ENCODE measurements around the gene CBFA2T3. TPM values are rescaled to one million over a fixed set of nuclear protein-coding genes. Genes with fewer than 3 reads are reported as not detected.

The CBFA2T3 gene
- total and polyA plus RNA-seq, 2 donors (not counting 1 experiment from before 2014, with no cell fraction given) = 40.8 to 58.3 TPM

DNA sequence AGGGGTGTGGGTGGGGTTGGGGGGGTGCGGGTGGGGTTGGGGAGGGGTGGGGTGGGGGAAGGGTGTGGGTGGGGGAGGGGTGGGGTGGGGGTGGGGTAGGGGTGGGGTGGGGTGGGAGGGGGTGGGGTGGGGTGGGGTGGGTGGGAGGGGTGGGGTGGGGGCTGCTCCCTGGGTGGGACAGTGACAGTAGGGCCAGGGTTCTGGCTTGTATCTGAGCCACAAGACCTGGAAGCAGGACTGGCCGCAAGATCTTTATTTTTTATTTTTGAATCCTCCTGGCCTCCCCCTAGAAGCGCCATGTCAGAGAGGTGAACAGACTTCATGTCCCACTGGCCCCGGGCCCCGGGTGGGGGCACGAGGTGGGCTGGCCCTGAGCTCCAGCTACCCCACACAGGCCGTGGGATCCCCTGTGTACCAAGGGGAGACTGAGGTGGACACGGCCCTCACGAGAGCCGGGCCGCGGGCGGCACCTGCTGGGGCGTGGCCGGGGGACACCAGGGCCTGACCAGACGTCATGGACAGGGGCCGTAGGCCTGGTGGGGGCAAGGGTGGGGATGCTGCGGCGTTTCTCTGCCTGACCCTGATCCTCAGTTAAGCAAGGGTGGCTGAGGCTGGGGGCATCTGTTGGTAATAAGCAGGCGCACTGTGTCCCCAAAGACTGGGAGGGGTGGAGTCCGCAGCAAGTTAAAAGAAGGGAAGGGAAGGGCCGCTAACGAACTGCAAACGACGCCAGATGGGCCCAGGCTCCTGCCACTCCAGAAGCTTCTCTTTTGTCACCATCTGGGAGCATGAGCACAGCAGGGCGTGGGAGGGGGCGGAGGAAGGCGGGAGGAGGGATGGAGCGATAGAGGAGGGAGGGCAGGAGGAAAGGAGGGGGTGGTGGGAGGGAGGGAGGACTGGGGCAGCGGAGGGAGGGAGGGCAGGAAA lies 88.3 kb downstream of the CBFA2T3 start:
- Histone ChIP-seq H3K4me2 (replicated peaks; ENCODE audit: low read depth, low read length, poor library complexity, severe bottlenecking) (no peak overlapping the region), H3K4me3 (ENCODE audit: control extremely low read depth in 1 of 5, extremely low read depth in 1 of 5, insufficient read depth in 1 of 5, low read depth in 2 of 5, low read length in 4 of 5) (no peak overlapping the region), H3K27ac (ENCODE audit: low read length in 2 of 2) (no peak overlapping the region), H3K4me1 (ENCODE audit: control insufficient read depth in 2 of 2, insufficient read depth in 2 of 2, low read length in 2 of 2) (no peaks in the 10 kb centered on the region), H4K20me1 (ENCODE audit: control insufficient read depth, insufficient read depth, low read length, poor library complexity, severe bottlenecking) (peaks cover 84% of the 10 kb centered on the region), H3K79me2 (ENCODE audit: control insufficient read depth, insufficient read depth, low read length) (peaks cover 25% of the 10 kb centered on the region), H3K27me3 (replicated peaks in 1 of 4; ENCODE audit: control extremely low read depth in 1 of 4, control insufficient read depth in 3 of 4, insufficient read depth in 4 of 4, low read length in 3 of 4) (no peaks in the 10 kb centered on the region), H3K9me3 (ENCODE audit: control extremely low read depth in 1 of 3, control insufficient read depth in 2 of 3, insufficient read depth in 1 of 3, low read length in 2 of 3) (no peaks in the 10 kb centered on the region), H3K9ac (ENCODE audit: low read length) (no peak overlapping the region), H2AFZ (ENCODE audit: insufficient read depth, low read depth, low read length, poor library complexity, severe bottlenecking) (no peak overlapping the region), H3K36me3 (replicated peaks in 1 of 2; ENCODE audit: control extremely low read depth in 1 of 2, control insufficient read depth in 1 of 2, extremely low read depth in 1 of 2, insufficient read depth in 2 of 2, low read length in 1 of 2) (peaks cover 0 to 83% of the 10 kb centered on the region in 2 experiments)
- intact Hi-C loops (cut with micrococcal nuclease) = no loop called here
- ChIA-PET POLR2A (no interaction called here), CTCF (no interaction called here)
- H3K9me3 Mint-ChIP-seq (ENCODE audit: insufficient read depth) = no peaks in the 10 kb centered on the region
- DNase-seq (no peak), ATAC-seq (ENCODE audit: low read depth) (no peak)
- TF ChIP-seq EZH2 (IDR thresholded peaks at IDR 0.05; ENCODE audit: borderline replicate concordance, insufficient read depth, low read depth, low read length, poor library complexity, severe bottlenecking) = no peak
- TF ChIP-seq, protein P1, sequence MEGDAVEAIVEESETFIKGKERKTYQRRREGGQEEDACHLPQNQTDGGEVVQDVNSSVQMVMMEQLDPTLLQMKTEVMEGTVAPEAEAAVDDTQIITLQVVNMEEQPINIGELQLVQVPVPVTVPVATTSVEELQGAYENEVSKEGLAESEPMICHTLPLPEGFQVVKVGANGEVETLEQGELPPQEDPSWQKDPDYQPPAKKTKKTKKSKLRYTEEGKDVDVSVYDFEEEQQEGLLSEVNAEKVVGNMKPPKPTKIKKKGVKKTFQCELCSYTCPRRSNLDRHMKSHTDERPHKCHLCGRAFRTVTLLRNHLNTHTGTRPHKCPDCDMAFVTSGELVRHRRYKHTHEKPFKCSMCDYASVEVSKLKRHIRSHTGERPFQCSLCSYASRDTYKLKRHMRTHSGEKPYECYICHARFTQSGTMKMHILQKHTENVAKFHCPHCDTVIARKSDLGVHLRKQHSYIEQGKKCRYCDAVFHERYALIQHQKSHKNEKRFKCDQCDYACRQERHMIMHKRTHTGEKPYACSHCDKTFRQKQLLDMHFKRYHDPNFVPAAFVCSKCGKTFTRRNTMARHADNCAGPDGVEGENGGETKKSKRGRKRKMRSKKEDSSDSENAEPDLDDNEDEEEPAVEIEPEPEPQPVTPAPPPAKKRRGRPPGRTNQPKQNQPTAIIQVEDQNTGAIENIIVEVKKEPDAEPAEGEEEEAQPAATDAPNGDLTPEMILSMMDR (IDR thresholded peaks at IDR 0.05) = no peak
- no peaks in the 10 kb centered on the region for H3K27me3 Mint-ChIP-seq
- WGBS (ENCODE audit: insufficient coverage) = 84% methylated on average over 23 of the region's 30 CpGs
- H3K4me1 Mint-ChIP-seq = no peaks in the 10 kb centered on the region
- H3K4me3 Mint-ChIP-seq = no peak overlapping the region
- no peak overlapping the region for H3K27ac Mint-ChIP-seq

DNA sequence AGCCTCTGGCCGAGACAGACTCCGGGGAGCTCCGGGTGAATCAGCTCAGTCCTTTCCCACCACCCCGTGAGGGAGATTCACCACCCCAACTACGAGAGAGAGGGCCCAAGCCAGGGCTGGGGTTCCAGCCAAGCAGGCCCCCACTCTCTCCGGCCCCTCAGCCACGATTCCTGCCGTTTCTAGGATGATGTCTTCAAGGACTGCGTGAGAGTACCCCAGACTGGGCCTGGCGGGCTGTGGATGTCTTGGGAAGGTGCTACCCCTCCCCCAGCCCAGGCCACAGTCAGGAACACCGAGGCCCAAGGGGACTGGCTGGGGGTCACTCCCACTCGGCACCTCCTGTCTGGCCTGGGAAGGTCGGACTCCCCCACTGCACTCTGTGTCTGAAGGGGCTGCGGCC lies 89.0 kb downstream of the CBFA2T3 start:
- Histone ChIP-seq H3K9me3 (ENCODE audit: control extremely low read depth in 1 of 3, control insufficient read depth in 2 of 3, insufficient read depth in 1 of 3, low read length in 2 of 3) (peaks cover 0 to 2% (median 0%) of the 10 kb centered on the region in 3 donors), H3K27me3 (replicated peaks in 1 of 4; ENCODE audit: control extremely low read depth in 1 of 4, control insufficient read depth in 3 of 4, insufficient read depth in 4 of 4, low read length in 3 of 4) (no peaks in the 10 kb centered on the region), H3K4me1 (ENCODE audit: control insufficient read depth in 2 of 2, insufficient read depth in 2 of 2, low read length in 2 of 2) (no peaks in the 10 kb centered on the region), H4K20me1 (ENCODE audit: control insufficient read depth, insufficient read depth, low read length, poor library complexity, severe bottlenecking) (peaks cover 82% of the 10 kb centered on the region), H3K9ac (ENCODE audit: low read length) (no peak overlapping the region), H3K36me3 (replicated peaks in 1 of 2; ENCODE audit: control extremely low read depth in 1 of 2, control insufficient read depth in 1 of 2, extremely low read depth in 1 of 2, insufficient read depth in 2 of 2, low read length in 1 of 2) (peaks cover 0 to 84% of the 10 kb centered on the region in 2 experiments), H3K4me2 (replicated peaks; ENCODE audit: low read depth, low read length, poor library complexity, severe bottlenecking) (no peak overlapping the region), H2AFZ (ENCODE audit: insufficient read depth, low read depth, low read length, poor library complexity, severe bottlenecking) (no peak overlapping the region), H3K27ac (ENCODE audit: low read length in 2 of 2) (no peak overlapping the region), H3K79me2 (ENCODE audit: control insufficient read depth, insufficient read depth, low read length) (peaks cover 18% of the 10 kb centered on the region), H3K4me3 (ENCODE audit: control extremely low read depth in 1 of 5, extremely low read depth in 1 of 5, insufficient read depth in 1 of 5, low read depth in 2 of 5, low read length in 4 of 5) (no peak overlapping the region)
- DNase-seq (no peak), ATAC-seq (ENCODE audit: low read depth) (no peak)
- CTCF ChIA-PET = no interaction called here
- no peak for TF ChIP-seq EZH2 (IDR thresholded peaks at IDR 0.05; ENCODE audit: borderline replicate concordance, insufficient read depth, low read depth, low read length, poor library complexity, severe bottlenecking)
- TF ChIP-seq, protein P1 (IDR thresholded peaks at IDR 0.05) = no peak
- peak overlapping the region; percentile 61 for H3K27ac Mint-ChIP-seq
- peaks cover 1% of the 10 kb centered on the region for H3K4me1 Mint-ChIP-seq
- H3K9me3 Mint-ChIP-seq (ENCODE audit: insufficient read depth) = no peaks in the 10 kb centered on the region
- intact Hi-C loops (cut with micrococcal nuclease) = no loop called here
- POLR2A ChIA-PET = no interaction called here
- 94% methylated on average over 10 of the region's 14 CpGs for WGBS (ENCODE audit: insufficient coverage)
- no peaks in the 10 kb centered on the region for H3K27me3 Mint-ChIP-seq
- H3K4me3 Mint-ChIP-seq = no peak overlapping the region

Measured in B cell (primary cell).